ENCODE measurements around the gene RALGAPA2.

DNA sequence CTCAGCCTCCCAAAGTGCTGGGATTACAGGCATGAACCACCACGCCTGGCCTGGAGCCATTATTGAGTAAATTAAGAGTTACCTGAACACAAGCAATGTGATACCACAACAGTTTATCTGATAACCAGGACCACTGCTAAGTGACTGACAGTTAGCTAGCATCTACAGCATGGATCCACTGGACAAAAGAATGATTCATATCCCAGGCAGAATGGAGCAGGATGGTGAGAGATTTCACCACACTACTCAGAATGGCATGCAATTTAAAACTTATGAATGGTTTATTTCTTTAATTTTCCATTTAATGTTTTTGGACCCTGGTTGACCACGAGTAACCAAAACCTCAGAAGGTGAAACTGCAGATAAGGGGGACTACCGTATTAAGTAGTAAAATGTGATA, 48.6 kb downstream of the RALGAPA2 start:
- no peak for TF ChIP-seq CTCF (IDR thresholded peaks at IDR 0.05)
- TF ChIP-seq POLR2A (IDR thresholded peaks at IDR 0.05; ENCODE audit: low read depth) = no peak
- TF ChIP-seq EP300 (IDR thresholded peaks at IDR 0.05) = no peak
- TF ChIP-seq POLR2AphosphoS5 (IDR thresholded peaks at IDR 0.05) = no peak

All from esophagus muscularis mucosa (tissue), 4 donors.